NCI-H345 treated with DMSO at 0.1 percent for 48 hours (cell line): ENCODE results near the gene JHY.

Source experiments
- DNase-seq: peaks from one replicate; lab custom pipeline; 2025; ENCODE audit not compliant: unreplicated experiment; lab: John Stamatoyannopoulos, UW

Gene JHY

GRCh38 chr11:122937983-122938382 lies 55.4 kb downstream of the JHY start:
- DNase-seq: no peak

GRCh38 chr11:122938557-122938956 lies 56.0 kb downstream of the JHY start:
- no peak for DNase-seq

GRCh38 chr11:122951211-122951610 lies 68.7 kb downstream of the JHY start:
- no peak for DNase-seq

GRCh38 chr11:122954455-122954854 lies 71.9 kb downstream of the JHY start:
- no peak for DNase-seq

- no peak for DNase-seq
Observed at GRCh38 chr11:122963961-122964360, 81.4 kb downstream of the JHY start.

- no peak for DNase-seq
Observed at GRCh38 chr11:122976061-122976733, 93.6 kb downstream of the JHY start.

- no peak for DNase-seq
Observed at GRCh38 chr11:122976734-122977469, 94.3 kb downstream of the JHY start.

GRCh38 chr11:122977470-122978298 lies 95.1 kb downstream of the JHY start:
- DNase-seq: no peak

- DNase-seq: no peak
Observed at GRCh38 chr11:122978299-122978620, 95.7 kb downstream of the JHY start.

- DNase-seq: no peak
Observed at GRCh38 chr11:122979103-122979814, 96.7 kb downstream of the JHY start.

- DNase-seq: no peak
Observed at GRCh38 chr11:122979815-122980595, 97.4 kb downstream of the JHY start.

- DNase-seq: no peak
Observed at GRCh38 chr11:122981388-122982264, 99.1 kb downstream of the JHY start, which contains the start of gene BSX. Gene BSX, minus strand, starts transcription at chr11:122981834. Its CDS starts 163 bp downstream, at chr11:122981671.

- DNase-seq: peak; percentile 64
Observed at GRCh38 chr11:122983438-122984185, 101.1 kb downstream of the JHY start.

GRCh38 chr11:122984186-122985011 lies 101.8 kb downstream of the JHY start:
- DNase-seq: peak; percentile 64

GRCh38 chr11:122995526-122995925 lies 113.0 kb downstream of the JHY start:
- DNase-seq: no peak

- DNase-seq: no peak
Observed at GRCh38 chr11:122998727-122999366, 116.3 kb downstream of the JHY start.

- DNase-seq: no peak
Observed at GRCh38 chr11:123000721-123001120, 118.2 kb downstream of the JHY start.
